Mammary epithelial cell (primary cell): ENCODE results near the gene UNC5C.

Experiments
- EZH2 ChIP-seq: IDR thresholded peaks from 2 replicates; pipeline ENCODE4 v1.6.1; 2012; ENCODE audit warnings: low read length, inconsistent platforms, borderline replicate concordance
- TF ChIP-seq, protein P1 (sequence below), 2 donors: IDR thresholded peaks in 1 of 2; conservative IDR thresholded peaks in 1 of 2; 2 replicates each; pipeline ENCODE4 v1.5.1; 2011 to 2012; ENCODE audit warnings: inconsistent platforms in 2 of 2, low read length in 2 of 2, mild to moderate bottlenecking in 2 of 2, control low read depth in 1 of 2, low read depth in 1 of 2; ENCODE audit not compliant: insufficient read depth in 1 of 2; ENCODE audit errors: extremely low read depth in 1 of 2

DNA sequence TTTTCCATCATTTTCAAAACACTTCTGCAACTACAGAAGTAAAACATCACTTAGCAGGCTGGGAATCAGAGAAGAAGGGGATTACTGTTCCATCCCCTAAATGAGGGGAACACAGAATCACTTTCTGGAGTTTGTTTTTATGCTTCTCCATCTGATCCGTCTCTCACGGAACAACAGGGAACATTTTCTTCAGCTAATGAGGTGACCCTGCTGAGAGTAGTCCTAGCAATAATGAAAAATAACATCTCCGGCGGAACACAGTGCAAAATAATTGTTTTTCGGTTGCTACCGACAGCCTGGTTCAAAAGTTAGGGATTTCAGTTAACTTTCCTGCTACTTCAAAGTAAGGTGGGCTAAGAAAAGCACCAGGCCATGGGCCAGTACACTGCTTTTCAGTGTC, 322.9 kb downstream of the UNC5C start:
- TF ChIP-seq, protein P1, sequence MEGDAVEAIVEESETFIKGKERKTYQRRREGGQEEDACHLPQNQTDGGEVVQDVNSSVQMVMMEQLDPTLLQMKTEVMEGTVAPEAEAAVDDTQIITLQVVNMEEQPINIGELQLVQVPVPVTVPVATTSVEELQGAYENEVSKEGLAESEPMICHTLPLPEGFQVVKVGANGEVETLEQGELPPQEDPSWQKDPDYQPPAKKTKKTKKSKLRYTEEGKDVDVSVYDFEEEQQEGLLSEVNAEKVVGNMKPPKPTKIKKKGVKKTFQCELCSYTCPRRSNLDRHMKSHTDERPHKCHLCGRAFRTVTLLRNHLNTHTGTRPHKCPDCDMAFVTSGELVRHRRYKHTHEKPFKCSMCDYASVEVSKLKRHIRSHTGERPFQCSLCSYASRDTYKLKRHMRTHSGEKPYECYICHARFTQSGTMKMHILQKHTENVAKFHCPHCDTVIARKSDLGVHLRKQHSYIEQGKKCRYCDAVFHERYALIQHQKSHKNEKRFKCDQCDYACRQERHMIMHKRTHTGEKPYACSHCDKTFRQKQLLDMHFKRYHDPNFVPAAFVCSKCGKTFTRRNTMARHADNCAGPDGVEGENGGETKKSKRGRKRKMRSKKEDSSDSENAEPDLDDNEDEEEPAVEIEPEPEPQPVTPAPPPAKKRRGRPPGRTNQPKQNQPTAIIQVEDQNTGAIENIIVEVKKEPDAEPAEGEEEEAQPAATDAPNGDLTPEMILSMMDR (conservative IDR thresholded peaks at IDR 0.05 in 1 of 2, IDR thresholded peaks at IDR 0.05 in 1 of 2; ENCODE audit: extremely low read depth in 1 of 2, insufficient read depth in 1 of 2, low read depth in 1 of 2, low read length in 2 of 2), result no peak
- no peak for TF ChIP-seq EZH2
